K562 (cell line): ENCODE results near the gene CSRNP3.

Experiments used
- ARID1B ChIP-seq: fragments of 450-650 bp; IDR thresholded peaks from 2 replicates; pipeline ENCODE4 v1.6.1; 2016; ENCODE audit warnings: antibody characterized with exemption, mild to moderate bottlenecking, inconsistent platforms
- RAD51 ChIP-seq: fragments of 450-650 bp; IDR thresholded peaks from 2 replicates; pipeline ENCODE4 v1.7.1; 2016; ENCODE audit warnings: low read depth, mild to moderate bottlenecking, borderline replicate concordance
- ZKSCAN8 ChIP-seq: fragments of 200-800 bp; sonication (Bioruptor generic); IDR thresholded peaks from 2 replicates; pipeline ENCODE4 v1.6.1; 2016; ENCODE audit warnings: missing genetic modification characterization, missing compliant biosample characterization
- ZNF140 ChIP-seq: fragments of 250-450 bp; sonication (Bioruptor Pico); IDR thresholded peaks from 2 replicates; pipeline ENCODE4 v1.8.0; 2021; ENCODE audit warnings: moderate library complexity, mild to moderate bottlenecking, inconsistent platforms
- TF ChIP-seq, protein P1 (sequence below): sonication (generic); formaldehyde crosslinking; IDR thresholded peaks from 2 replicates; pipeline ENCODE4 v1.8.0; 2022; ENCODE audit warnings: missing genetic modification reagents, mild to moderate bottlenecking, borderline replicate concordance
- TF ChIP-seq, protein P2 (sequence below), 3 experiments: IDR thresholded peaks in 2 of 3; conservative IDR thresholded peaks in 1 of 3; 2 replicates each; pipeline ENCODE4 v1.5.1; 2011 to 2012; ENCODE audit warnings: low read length in 3 of 3, mild to moderate bottlenecking in 3 of 3, control low read depth in 2 of 3, improper control_type of control experiment in 1 of 3, inconsistent platforms in 1 of 3, low read depth in 1 of 3, mixed read lengths in 1 of 3, moderate library complexity in 1 of 3; ENCODE audit not compliant: insufficient read depth in 2 of 3

DNA sequence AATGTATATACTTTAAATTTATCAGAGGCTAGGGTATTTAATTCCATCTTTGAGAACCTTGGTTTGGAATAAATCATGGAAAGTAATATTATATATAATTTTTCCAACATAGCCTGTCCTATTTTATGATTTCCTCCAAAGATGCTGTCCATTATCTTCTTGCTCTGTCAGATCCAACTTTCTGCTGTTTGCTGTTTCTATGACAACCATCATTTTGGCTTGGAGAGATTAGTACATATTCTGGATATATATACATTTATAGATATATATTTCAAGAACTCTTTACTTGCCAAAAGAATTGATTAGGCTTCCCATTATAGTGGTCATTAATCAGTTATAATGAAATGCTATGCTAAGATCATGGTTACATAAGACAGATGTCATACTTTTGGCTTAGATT is 31.3 kb downstream of the CSRNP3 start:
- TF ChIP-seq, protein P1, sequence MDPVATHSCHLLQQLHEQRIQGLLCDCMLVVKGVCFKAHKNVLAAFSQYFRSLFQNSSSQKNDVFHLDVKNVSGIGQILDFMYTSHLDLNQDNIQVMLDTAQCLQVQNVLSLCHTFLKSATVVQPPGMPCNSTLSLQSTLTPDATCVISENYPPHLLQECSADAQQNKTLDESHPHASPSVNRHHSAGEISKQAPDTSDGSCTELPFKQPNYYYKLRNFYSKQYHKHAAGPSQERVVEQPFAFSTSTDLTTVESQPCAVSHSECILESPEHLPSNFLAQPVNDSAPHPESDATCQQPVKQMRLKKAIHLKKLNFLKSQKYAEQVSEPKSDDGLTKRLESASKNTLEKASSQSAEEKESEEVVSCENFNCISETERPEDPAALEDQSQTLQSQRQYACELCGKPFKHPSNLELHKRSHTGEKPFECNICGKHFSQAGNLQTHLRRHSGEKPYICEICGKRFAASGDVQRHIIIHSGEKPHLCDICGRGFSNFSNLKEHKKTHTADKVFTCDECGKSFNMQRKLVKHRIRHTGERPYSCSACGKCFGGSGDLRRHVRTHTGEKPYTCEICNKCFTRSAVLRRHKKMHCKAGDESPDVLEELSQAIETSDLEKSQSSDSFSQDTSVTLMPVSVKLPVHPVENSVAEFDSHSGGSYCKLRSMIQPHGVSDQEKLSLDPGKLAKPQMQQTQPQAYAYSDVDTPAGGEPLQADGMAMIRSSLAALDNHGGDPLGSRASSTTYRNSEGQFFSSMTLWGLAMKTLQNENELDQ (CRISPR knock-in tag): no peak
- TF ChIP-seq ZNF140 (CRISPR knock-in tag) (no peak), RAD51 (no peak), ZKSCAN8 (CRISPR knock-in tag) (no peak), ARID1B (no peak)
- TF ChIP-seq, protein P2, sequence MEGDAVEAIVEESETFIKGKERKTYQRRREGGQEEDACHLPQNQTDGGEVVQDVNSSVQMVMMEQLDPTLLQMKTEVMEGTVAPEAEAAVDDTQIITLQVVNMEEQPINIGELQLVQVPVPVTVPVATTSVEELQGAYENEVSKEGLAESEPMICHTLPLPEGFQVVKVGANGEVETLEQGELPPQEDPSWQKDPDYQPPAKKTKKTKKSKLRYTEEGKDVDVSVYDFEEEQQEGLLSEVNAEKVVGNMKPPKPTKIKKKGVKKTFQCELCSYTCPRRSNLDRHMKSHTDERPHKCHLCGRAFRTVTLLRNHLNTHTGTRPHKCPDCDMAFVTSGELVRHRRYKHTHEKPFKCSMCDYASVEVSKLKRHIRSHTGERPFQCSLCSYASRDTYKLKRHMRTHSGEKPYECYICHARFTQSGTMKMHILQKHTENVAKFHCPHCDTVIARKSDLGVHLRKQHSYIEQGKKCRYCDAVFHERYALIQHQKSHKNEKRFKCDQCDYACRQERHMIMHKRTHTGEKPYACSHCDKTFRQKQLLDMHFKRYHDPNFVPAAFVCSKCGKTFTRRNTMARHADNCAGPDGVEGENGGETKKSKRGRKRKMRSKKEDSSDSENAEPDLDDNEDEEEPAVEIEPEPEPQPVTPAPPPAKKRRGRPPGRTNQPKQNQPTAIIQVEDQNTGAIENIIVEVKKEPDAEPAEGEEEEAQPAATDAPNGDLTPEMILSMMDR (IDR thresholded peaks at IDR 0.05 in 2 of 3, conservative IDR thresholded peaks at IDR 0.05 in 1 of 3; ENCODE audit: insufficient read depth in 2 of 3, low read depth in 1 of 3, low read length in 3 of 3): no peak
